Peyer's patch (tissue), 4 donors: ENCODE data around the gene PLXNA4.
"Not testable (repeated sequence)": the region's sequence is repeated elsewhere in the genome, so short reads cannot be mapped to it uniquely, and the experiment has no call there.

Experiments
- CTCF ChIP-seq, 6 experiments: fragments of 450-650 bp in 4 of 6; fragments of 200-600 bp in 2 of 6; sonication (generic) in 1 of 6; IDR thresholded peaks; one replicate each; pipeline ENCODE4 v1.5.1; 2017 to 2019; ENCODE audit warnings: antibody characterized with exemption in 6 of 6, mild to moderate bottlenecking in 3 of 6, moderate library complexity in 1 of 6
- POLR2A ChIP-seq, 2 donors: fragments of 450-650 bp; IDR thresholded peaks; one replicate each; pipeline ENCODE4 v1.5.1; 2017; ENCODE audit warnings: antibody characterized with exemption in 2 of 2, mild to moderate bottlenecking in 2 of 2, moderate library complexity in 2 of 2

GRCh38 chr7:132165695-132166094 lies 410.6 kb downstream of the PLXNA4 start:
- not testable (repeated sequence) for TF ChIP-seq CTCF, POLR2A (IDR thresholded peaks at IDR 0.05)
